GM06990 (cell line): ENCODE results near the gene LTF.

Experiments used
- DNase-seq: peaks from one replicate; pipeline ENCODE4 v3.0.0-alpha.2; 2011; ENCODE audit not compliant: insufficient read length; ENCODE audit errors: extremely low read depth
- H3K27me3 ChIP-seq: replicated peaks from 2 replicates; pipeline ENCODE4 v1.6.0; 2011; ENCODE audit warnings: low read length; ENCODE audit not compliant: control insufficient read depth, insufficient read depth
- H3K36me3 ChIP-seq: 2 replicates; pipeline ENCODE4 v1.5.1; 2011; ENCODE audit warnings: low read length; ENCODE audit not compliant: control insufficient read depth, insufficient read depth
- H3K4me3 ChIP-seq: replicated peaks from 2 replicates; pipeline ENCODE4 v1.5.1; 2011; ENCODE audit warnings: low read depth, mild to moderate bottlenecking, control low read depth, low read length
- CTCF ChIP-seq: IDR thresholded peaks from 2 replicates; pipeline ENCODE4 v1.5.1; 2011; ENCODE audit warnings: low read length, control low read depth, mild to moderate bottlenecking, inconsistent platforms; ENCODE audit not compliant: insufficient read depth, poor library complexity, severe bottlenecking

Gene LTF

GRCh38 chr3:46422617-46423016 is 42.1 kb downstream of the LTF start:
- no peaks in the 10 kb centered on the region for H3K36me3 ChIP-seq
- no peak for TF ChIP-seq CTCF
- H3K4me3 ChIP-seq, result no peak overlapping the region
- no peak for DNase-seq
- no peaks in the 10 kb centered on the region for H3K27me3 ChIP-seq

- Histone ChIP-seq H3K4me3 (no peak overlapping the region), H3K36me3 (no peaks in the 10 kb centered on the region), H3K27me3 (no peaks in the 10 kb centered on the region)
- DNase-seq, result no peak
- no peak for TF ChIP-seq CTCF
Observed at GRCh38 chr3:46420931-46421330, 43.8 kb downstream of the LTF start.

- Histone ChIP-seq H3K36me3 (no peaks in the 10 kb centered on the region), H3K27me3 (no peaks in the 10 kb centered on the region), H3K4me3 (no peak overlapping the region)
- no peak for TF ChIP-seq CTCF
- DNase-seq, result no peak
Observed at GRCh38 chr3:46419816-46420215, 44.9 kb downstream of the LTF start.

- H3K4me3 ChIP-seq, result no peak overlapping the region
- DNase-seq, result no peak
- TF ChIP-seq CTCF, result no peak
- H3K36me3 ChIP-seq, result no peaks in the 10 kb centered on the region
- H3K27me3 ChIP-seq, result no peaks in the 10 kb centered on the region
Observed at GRCh38 chr3:46417841-46418611, 46.7 kb downstream of the LTF start.

GRCh38 chr3:46416811-46417510 is 47.7 kb downstream of the LTF start:
- no peak overlapping the region for H3K4me3 ChIP-seq
- no peaks in the 10 kb centered on the region for H3K36me3 ChIP-seq
- no peak for DNase-seq
- no peaks in the 10 kb centered on the region for H3K27me3 ChIP-seq
- TF ChIP-seq CTCF, result no peak
